ENCODE data around the gene CORO7.

GRCh38 chr16:4428500-4428899, 12.1 kb upstream of the CORO7 start:
- TF ChIP-seq POLR2A (IDR thresholded peaks at IDR 0.05) (no peak), POLR2AphosphoS5 (IDR thresholded peaks at IDR 0.05) (no peak), EP300 (IDR thresholded peaks at IDR 0.05) (no peak)
- TF ChIP-seq, protein P1, sequence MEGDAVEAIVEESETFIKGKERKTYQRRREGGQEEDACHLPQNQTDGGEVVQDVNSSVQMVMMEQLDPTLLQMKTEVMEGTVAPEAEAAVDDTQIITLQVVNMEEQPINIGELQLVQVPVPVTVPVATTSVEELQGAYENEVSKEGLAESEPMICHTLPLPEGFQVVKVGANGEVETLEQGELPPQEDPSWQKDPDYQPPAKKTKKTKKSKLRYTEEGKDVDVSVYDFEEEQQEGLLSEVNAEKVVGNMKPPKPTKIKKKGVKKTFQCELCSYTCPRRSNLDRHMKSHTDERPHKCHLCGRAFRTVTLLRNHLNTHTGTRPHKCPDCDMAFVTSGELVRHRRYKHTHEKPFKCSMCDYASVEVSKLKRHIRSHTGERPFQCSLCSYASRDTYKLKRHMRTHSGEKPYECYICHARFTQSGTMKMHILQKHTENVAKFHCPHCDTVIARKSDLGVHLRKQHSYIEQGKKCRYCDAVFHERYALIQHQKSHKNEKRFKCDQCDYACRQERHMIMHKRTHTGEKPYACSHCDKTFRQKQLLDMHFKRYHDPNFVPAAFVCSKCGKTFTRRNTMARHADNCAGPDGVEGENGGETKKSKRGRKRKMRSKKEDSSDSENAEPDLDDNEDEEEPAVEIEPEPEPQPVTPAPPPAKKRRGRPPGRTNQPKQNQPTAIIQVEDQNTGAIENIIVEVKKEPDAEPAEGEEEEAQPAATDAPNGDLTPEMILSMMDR (IDR thresholded peaks at IDR 0.05), result no peak
